HEK293 (cell line): ENCODE data around the gene ZNF644.
A peak's percentile ranks its signal among the peaks of the same experiment; 100 is the strongest.

Experiments used
- CTCF ChIA-PET: fragments of 350-600 bp; formaldehyde crosslinking; extraction: SDS; loops from one replicate; lab custom pipeline; 2021; ENCODE audit warnings: antibody characterized with exemption; lab: Yijun Ruan, JAX
- POLR2A ChIA-PET: fragments of 300-600 bp; formaldehyde crosslinking; extraction: SDS; loops from one replicate; lab custom pipeline; 2020; ENCODE audit warnings: antibody characterized with exemption, inconsistent platforms; lab: Yijun Ruan, JAX
- H3K27ac ChIP-seq: fragments of 200-500 bp; sonication (Bioruptor generic); 2 replicates; pipeline ENCODE4 v1.5.1; 2014; ENCODE audit warnings: low read depth, low read length, control low read depth, inconsistent platforms; ENCODE audit errors: extremely low read depth
- H3K36me3 ChIP-seq, 2 experiments: fragments of 200-500 bp in 1 of 2; sonication (Bioruptor generic) in 1 of 2; 1 replicate in 1 of 2; 2 replicates in 1 of 2; pipeline ENCODE4 v1.5.1; 2014 to 2017; ENCODE audit warnings: inconsistent platforms in 2 of 2, low read length in 2 of 2; ENCODE audit not compliant: control insufficient read depth in 2 of 2, insufficient read depth in 1 of 2
- H3K4me1 ChIP-seq: fragments of 200-500 bp; sonication (Bioruptor generic); 2 replicates; pipeline ENCODE4 v1.5.1; 2014; ENCODE audit warnings: mild to moderate bottlenecking, low read length, inconsistent platforms; ENCODE audit not compliant: control insufficient read depth, insufficient read depth
- H3K4me3 ChIP-seq: 2 replicates; pipeline ENCODE4 v1.5.1; 2011; ENCODE audit warnings: low read depth, mild to moderate bottlenecking, control low read depth, low read length, moderate library complexity
- H3K9me3 ChIP-seq: fragments of 200-500 bp; sonication (Bioruptor generic); 2 replicates; pipeline ENCODE4 v1.5.1; 2014; ENCODE audit warnings: low read depth, low read length, inconsistent platforms; ENCODE audit not compliant: control insufficient read depth, insufficient read depth
- EGR2 ChIP-seq: fragments of 450-650 bp; formaldehyde crosslinking; IDR thresholded peaks from 2 replicates; pipeline ENCODE4 v1.5.1; 2016; ENCODE audit warnings: low read depth, missing biosample characterization, missing genetic modification characterization
- ELK4 ChIP-seq: IDR thresholded peaks from 2 replicates; pipeline ENCODE4 v1.6.1; 2011; ENCODE audit warnings: mild to moderate bottlenecking, low read depth, low read length, borderline replicate concordance
- MEIS1 ChIP-seq: sonication (generic); formaldehyde crosslinking; IDR thresholded peaks from 2 replicates; pipeline ENCODE4 v1.8.1; 2022; ENCODE audit warnings: missing genetic modification reagents, mild to moderate bottlenecking, borderline replicate concordance
- PRDM1 ChIP-seq: fragments of 450-650 bp; formaldehyde crosslinking; IDR thresholded peaks from 2 replicates; pipeline ENCODE4; 2016; ENCODE audit warnings: missing biosample characterization, missing genetic modification characterization
- SCRT2 ChIP-seq: fragments of 450-650 bp; formaldehyde crosslinking; IDR thresholded peaks from 2 replicates; pipeline ENCODE4 v1.5.1; 2016; ENCODE audit warnings: missing biosample characterization, missing genetic modification characterization
- SP3 ChIP-seq: fragments of 450-650 bp; formaldehyde crosslinking; IDR thresholded peaks from 2 replicates; pipeline ENCODE4 v1.5.1; 2016; ENCODE audit warnings: missing biosample characterization, missing genetic modification characterization
- SP7 ChIP-seq: fragments of 450-650 bp; formaldehyde crosslinking; IDR thresholded peaks from 2 replicates; pipeline ENCODE4 v1.5.1; 2016; ENCODE audit warnings: missing biosample characterization, missing genetic modification characterization
- WT1 ChIP-seq: fragments of 450-650 bp; formaldehyde crosslinking; IDR thresholded peaks from 2 replicates; pipeline ENCODE4 v1.5.1; 2016; ENCODE audit warnings: missing biosample characterization, missing genetic modification characterization
- ZBTB17 ChIP-seq: fragments of 450-650 bp; formaldehyde crosslinking; IDR thresholded peaks from 2 replicates; pipeline ENCODE4 v1.5.1; 2016; ENCODE audit warnings: missing biosample characterization, missing genetic modification characterization
- ZEB2 ChIP-seq: fragments of 450-650 bp; formaldehyde crosslinking; IDR thresholded peaks from 2 replicates; pipeline ENCODE4 v1.5.1; 2016; ENCODE audit warnings: missing biosample characterization, missing genetic modification characterization
- ZFHX2 ChIP-seq: fragments of 450-650 bp; formaldehyde crosslinking; conservative IDR thresholded peaks from 2 replicates; pipeline ENCODE4 v1.5.1; 2016; ENCODE audit warnings: missing biosample characterization, missing genetic modification characterization
- ZNF10 ChIP-seq: fragments of 450-650 bp; formaldehyde crosslinking; IDR thresholded peaks from 2 replicates; pipeline ENCODE4 v1.5.1; 2017; ENCODE audit warnings: missing biosample characterization, missing genetic modification characterization
- ZNF138 ChIP-seq: fragments of 450-650 bp; formaldehyde crosslinking; IDR thresholded peaks from 2 replicates; pipeline ENCODE4 v1.5.1; 2016; ENCODE audit warnings: missing biosample characterization, missing genetic modification characterization, borderline replicate concordance
- ZNF140 ChIP-seq: fragments of 450-650 bp; formaldehyde crosslinking; IDR thresholded peaks from 2 replicates; pipeline ENCODE4 v1.5.1; 2016; ENCODE audit warnings: missing biosample characterization, missing genetic modification characterization
- ZNF211 ChIP-seq: fragments of 450-650 bp; formaldehyde crosslinking; IDR thresholded peaks from 2 replicates; pipeline ENCODE4 v1.5.1; 2016; ENCODE audit warnings: low read depth, missing biosample characterization, missing genetic modification characterization
- ZNF529 ChIP-seq: fragments of 450-650 bp; formaldehyde crosslinking; IDR thresholded peaks from 2 replicates; pipeline ENCODE4 v1.5.1; 2017; ENCODE audit warnings: missing genetic modification characterization, missing biosample characterization; ENCODE audit not compliant: insufficient replicate concordance
- ZNF624 ChIP-seq: fragments of 450-650 bp; formaldehyde crosslinking; IDR thresholded peaks from 2 replicates; pipeline ENCODE4 v1.5.1; 2017; ENCODE audit warnings: missing biosample characterization, missing genetic modification characterization
- ZNF626 ChIP-seq: fragments of 450-650 bp; sonication (Bioruptor Pico); formaldehyde crosslinking; IDR thresholded peaks from 2 replicates; pipeline ENCODE4 v1.5.1; 2018; ENCODE audit warnings: missing biosample characterization, missing genetic modification characterization, inconsistent platforms
- ZNF792 ChIP-seq: fragments of 450-650 bp; formaldehyde crosslinking; IDR thresholded peaks from 2 replicates; pipeline ENCODE4 v1.5.1; 2016; ENCODE audit warnings: missing biosample characterization, missing genetic modification characterization
- ZNF837 ChIP-seq: fragments of 450-650 bp; formaldehyde crosslinking; IDR thresholded peaks from 2 replicates; pipeline ENCODE4 v1.5.1; 2016; ENCODE audit warnings: missing biosample characterization, missing genetic modification characterization
- TF ChIP-seq, protein P1 (sequence below): fragments of 450-650 bp; formaldehyde crosslinking; IDR thresholded peaks from 2 replicates; pipeline ENCODE4 v1.5.1; 2016; ENCODE audit warnings: missing biosample characterization, missing genetic modification characterization
- TF ChIP-seq, protein P2 (sequence below): fragments of 450-650 bp; formaldehyde crosslinking; IDR thresholded peaks from 2 replicates; pipeline ENCODE4 v1.5.1; 2016; ENCODE audit warnings: missing biosample characterization, missing genetic modification characterization

ZNF644 gene

DNA sequence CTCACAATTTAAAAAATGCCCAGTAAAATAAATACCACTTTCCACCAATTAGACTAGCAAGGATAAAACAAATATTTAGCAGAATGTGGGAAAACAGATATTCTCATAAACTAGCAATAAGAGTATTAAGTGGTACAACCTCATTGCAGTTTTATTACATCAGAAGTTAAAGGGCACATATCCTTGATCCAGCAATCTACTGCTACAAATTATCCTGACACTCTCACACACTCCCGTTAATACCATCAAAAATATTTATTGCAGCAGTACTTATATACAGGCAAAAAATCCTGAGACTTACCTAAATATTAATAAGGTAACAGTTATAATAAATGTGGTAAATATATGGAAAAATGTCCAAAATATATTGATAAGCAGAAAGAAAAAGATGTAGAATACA is 44.3 kb downstream of the ZNF644 start:
- POLR2A ChIA-PET: no interaction called here
- H3K9me3 ChIP-seq: no peaks in the 10 kb centered on the region
- CTCF ChIA-PET: interaction anchor here (3.9 kb wide), 1 partner anchor 188 kb away, joined by 20 read pairs; no protein-coding TSS in a partner anchor
- H3K27ac ChIP-seq: no peak overlapping the region
- H3K4me1 ChIP-seq: no peaks in the 10 kb centered on the region
- TF ChIP-seq MEIS1 (CRISPR knock-in tag) (no peak), ZNF529 (tag by site-specific recombination) (no peak), ELK4 (no peak), ZNF624 (tag by site-specific recombination) (no peak), ZNF626 (no peak), ZNF792 (tag by site-specific recombination) (no peak), ZNF211 (no peak), ZNF10 (tag by site-specific recombination) (no peak), ZBTB17 (tag by site-specific recombination) (no peak), ZNF140 (tag by site-specific recombination) (no peak)
- TF ChIP-seq, protein P1, sequence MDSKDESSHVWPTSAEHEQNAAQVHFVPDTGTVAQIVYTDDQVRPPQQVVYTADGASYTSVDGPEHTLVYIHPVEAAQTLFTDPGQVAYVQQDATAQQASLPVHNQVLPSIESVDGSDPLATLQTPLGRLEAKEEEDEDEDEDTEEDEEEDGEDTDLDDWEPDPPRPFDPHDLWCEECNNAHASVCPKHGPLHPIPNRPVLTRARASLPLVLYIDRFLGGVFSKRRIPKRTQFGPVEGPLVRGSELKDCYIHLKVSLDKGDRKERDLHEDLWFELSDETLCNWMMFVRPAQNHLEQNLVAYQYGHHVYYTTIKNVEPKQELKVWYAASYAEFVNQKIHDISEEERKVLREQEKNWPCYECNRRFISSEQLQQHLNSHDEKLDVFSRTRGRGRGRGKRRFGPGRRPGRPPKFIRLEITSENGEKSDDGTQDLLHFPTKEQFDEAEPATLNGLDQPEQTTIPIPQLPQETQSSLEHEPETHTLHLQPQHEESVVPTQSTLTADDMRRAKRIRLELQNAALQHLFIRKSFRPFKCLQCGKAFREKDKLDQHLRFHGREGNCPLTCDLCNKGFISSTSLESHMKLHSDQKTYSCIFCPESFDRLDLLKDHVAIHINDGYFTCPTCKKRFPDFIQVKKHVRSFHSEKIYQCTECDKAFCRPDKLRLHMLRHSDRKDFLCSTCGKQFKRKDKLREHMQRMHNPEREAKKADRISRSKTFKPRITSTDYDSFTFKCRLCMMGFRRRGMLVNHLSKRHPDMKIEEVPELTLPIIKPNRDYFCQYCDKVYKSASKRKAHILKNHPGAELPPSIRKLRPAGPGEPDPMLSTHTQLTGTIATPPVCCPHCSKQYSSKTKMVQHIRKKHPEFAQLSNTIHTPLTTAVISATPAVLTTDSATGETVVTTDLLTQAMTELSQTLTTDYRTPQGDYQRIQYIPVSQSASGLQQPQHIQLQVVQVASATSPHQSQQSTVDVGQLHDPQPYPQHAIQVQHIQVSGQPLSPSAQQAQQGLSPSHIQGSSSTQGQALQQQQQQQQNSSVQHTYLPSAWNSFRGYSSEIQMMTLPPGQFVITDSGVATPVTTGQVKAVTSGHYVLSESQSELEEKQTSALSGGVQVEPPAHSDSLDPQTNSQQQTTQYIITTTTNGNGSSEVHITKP: no peak
- TF ChIP-seq, protein P2, sequence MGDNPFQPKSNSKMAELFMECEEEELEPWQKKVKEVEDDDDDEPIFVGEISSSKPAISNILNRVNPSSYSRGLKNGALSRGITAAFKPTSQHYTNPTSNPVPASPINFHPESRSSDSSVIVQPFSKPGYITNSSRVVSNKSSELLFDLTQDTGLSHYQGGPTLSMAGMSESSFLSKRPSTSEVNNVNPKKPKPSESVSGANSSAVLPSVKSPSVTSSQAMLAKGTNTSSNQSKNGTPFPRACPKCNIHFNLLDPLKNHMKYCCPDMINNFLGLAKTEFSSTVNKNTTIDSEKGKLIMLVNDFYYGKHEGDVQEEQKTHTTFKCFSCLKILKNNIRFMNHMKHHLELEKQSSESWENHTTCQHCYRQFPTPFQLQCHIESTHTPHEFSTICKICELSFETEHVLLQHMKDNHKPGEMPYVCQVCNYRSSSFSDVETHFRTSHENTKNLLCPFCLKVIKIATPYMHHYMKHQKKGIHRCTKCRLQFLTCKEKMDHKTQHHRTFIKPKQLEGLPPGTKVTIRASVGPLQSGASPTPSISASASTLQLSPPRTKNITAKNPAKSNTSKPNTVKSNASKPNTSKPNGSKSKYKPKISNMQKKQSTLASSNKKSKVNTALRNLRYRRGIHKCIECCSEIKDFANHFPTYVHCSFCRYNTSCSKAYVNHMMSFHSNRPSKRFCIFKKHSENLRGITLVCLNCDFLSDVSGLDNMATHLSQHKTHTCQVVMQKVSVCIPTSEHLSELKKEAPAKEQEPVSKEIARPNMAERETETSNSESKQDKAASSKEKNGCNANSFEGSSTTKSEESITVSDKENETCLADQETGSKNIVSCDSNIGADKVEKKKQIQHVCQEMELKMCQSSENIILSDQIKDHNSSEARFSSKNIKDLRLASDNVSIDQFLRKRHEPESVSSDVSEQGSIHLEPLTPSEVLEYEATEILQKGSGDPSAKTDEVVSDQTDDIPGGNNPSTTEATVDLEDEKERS (tag by site-specific recombination): no peak
- no peak overlapping the region for H3K4me3 ChIP-seq
- peaks cover 12 to 28% of the 10 kb centered on the region in 2 experiments; a peak in 2 of 3 replicates for H3K36me3 ChIP-seq

DNA sequence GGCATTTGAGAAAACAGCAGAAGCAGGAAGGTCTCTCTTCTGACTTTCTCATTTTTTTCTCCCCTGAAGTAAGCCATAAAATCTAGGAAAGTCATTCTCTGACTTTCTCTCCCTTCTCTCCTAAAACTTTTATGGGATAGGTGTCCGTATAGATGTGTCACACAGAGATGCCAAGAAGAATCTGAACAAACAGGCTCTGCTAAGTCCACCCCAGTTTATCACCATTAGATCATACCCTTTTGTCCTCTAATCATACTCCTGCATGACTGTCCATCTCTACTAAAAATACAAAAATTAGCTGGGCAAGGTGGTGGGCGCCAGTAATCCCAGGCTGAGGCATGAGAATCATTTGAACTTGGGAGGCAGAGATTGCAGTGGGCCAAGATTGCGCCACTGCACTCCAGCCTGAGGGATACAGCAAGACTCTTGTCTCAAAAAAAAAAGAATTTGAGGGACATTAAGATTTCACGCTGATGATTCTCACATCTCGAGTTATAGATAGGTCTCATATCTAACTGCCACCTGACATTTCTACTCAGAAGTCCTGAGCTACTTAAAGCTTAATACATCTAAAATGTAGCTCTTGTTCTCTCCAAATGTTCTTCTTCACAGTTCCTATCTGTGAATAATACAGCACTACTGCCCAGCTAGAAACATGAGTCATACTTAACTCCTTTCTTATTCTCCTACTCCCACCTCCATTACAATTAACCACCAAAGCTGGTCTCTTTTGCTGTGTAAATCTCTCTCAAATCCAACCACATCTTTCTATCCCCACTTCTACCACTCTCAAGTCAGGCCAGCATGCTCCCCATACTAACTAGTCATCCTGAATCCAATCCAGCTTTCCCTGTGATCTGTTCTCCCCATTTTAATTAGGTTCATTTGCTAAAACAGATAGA is 47.7 kb downstream of the ZNF644 start:
- ChIA-PET CTCF (interaction anchor here (0.6 to 1.4 kb wide), 6 partner anchors 9 to 845 kb away, joined by 3 to 7 read pairs (median 6); no protein-coding TSS in a partner anchor), POLR2A (no interaction called here)
- Histone ChIP-seq H3K27ac (no peak overlapping the region), H3K4me1 (no peaks in the 10 kb centered on the region), H3K36me3 (peaks cover 11 to 30% of the 10 kb centered on the region in 2 experiments; a peak in 2 of 3 replicates), H3K9me3 (no peaks in the 10 kb centered on the region), H3K4me3 (no peak overlapping the region)
- TF ChIP-seq ZEB2 (tag by site-specific recombination): no peak
- TF ChIP-seq, protein P2 (tag by site-specific recombination): 0 out of 2 replicates have a peak, but pooled peaks have one; percentile 8
- no peak for TF ChIP-seq SCRT2 (tag by site-specific recombination)
- peak; percentile 31; the same call in 1 of the 2 replicates for TF ChIP-seq ZFHX2 (tag by site-specific recombination)
- peak; percentile 44; the same call in 1 of the 2 replicates for TF ChIP-seq SP7
- TF ChIP-seq PRDM1 (tag by site-specific recombination): peak; percentile 45; the same call in 1 of the 2 replicates
- 0 out of 2 replicates have a peak, but pooled peaks have one; percentile 26 for TF ChIP-seq EGR2 (tag by site-specific recombination)
- TF ChIP-seq ZBTB17 (tag by site-specific recombination): peak; percentile 41; the same call in 1 of the 2 replicates
- TF ChIP-seq ZNF138 (tag by site-specific recombination): no peak
- TF ChIP-seq SP3: 0 out of 2 replicates have a peak, but pooled peaks have one; percentile 8
- TF ChIP-seq ZNF837: no peak
- peak; percentile 85 for TF ChIP-seq WT1
